ENCODE measurements around the gene APIP. TPM values are rescaled to one million over a fixed set of nuclear protein-coding genes. Genes with fewer than 3 reads are reported as not detected.

APIP gene
- total RNA-seq, 4 donors from 2014 or later, result 16.3 to 31.5 (median 23.2) TPM

DNA sequence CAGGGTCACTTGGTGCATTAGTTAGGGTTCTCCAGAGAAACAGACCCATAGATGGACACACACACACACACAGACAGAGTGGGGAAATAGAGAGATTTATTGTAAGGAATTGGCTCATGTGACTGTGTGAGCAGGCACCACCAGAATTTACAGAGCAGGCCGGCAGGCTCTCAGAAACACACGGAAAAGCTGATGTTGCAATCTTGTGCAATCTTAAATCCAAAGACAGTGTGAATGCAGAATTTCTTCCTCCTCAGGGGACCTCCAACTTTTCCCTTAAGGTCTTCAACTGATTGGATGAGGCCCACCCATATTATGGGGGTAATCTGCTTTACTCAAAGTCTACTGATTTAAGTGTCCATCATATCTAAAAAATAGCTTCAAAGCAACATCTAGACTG, 49.8 kb downstream of the APIP start:
- Histone ChIP-seq H3K9me3 (no peaks in the 10 kb centered on the region), H3K27me3 (no peaks in the 10 kb centered on the region), H3K27ac (no peak overlapping the region), H3K36me3 (no peaks in the 10 kb centered on the region), H3K4me3 (no peak overlapping the region), H3K4me1 (no peaks in the 10 kb centered on the region)
- WGBS, 2 donors, result 70 to 74% methylated on average over 2 of the region's 2 CpGs
- no peak for TF ChIP-seq POLR2A (IDR thresholded peaks at IDR 0.05)
- no peak for TF ChIP-seq EP300 (IDR thresholded peaks at IDR 0.05)
- TF ChIP-seq, protein P1, sequence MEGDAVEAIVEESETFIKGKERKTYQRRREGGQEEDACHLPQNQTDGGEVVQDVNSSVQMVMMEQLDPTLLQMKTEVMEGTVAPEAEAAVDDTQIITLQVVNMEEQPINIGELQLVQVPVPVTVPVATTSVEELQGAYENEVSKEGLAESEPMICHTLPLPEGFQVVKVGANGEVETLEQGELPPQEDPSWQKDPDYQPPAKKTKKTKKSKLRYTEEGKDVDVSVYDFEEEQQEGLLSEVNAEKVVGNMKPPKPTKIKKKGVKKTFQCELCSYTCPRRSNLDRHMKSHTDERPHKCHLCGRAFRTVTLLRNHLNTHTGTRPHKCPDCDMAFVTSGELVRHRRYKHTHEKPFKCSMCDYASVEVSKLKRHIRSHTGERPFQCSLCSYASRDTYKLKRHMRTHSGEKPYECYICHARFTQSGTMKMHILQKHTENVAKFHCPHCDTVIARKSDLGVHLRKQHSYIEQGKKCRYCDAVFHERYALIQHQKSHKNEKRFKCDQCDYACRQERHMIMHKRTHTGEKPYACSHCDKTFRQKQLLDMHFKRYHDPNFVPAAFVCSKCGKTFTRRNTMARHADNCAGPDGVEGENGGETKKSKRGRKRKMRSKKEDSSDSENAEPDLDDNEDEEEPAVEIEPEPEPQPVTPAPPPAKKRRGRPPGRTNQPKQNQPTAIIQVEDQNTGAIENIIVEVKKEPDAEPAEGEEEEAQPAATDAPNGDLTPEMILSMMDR (IDR thresholded peaks at IDR 0.05), result no peak
- no peak for DNase-seq (ENCODE audit: low spot score in 2 of 2)

DNA sequence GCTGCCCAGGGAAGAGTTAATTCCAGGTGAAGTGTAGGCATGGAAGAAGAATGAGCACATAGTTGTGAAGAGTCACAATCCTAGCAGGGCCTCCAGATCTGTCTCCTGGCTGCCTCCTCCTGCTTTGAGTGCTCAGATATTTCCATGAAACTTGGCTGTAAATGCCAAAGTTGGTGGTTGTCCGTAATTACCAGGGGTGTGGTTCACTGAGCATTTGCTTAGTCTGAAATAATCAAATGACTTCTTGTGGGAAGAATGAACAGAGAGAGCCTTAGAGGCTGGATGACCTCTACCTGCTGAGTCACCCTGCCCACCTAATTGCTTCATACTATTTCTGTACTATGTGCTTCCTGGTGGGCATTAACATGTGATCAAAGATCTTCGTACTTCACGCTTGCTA, 50.9 kb downstream of the APIP start:
- Histone ChIP-seq H3K4me1 (no peaks in the 10 kb centered on the region), H3K27ac (no peak overlapping the region), H3K27me3 (no peaks in the 10 kb centered on the region), H3K9me3 (no peaks in the 10 kb centered on the region), H3K36me3 (no peaks in the 10 kb centered on the region), H3K4me3 (no peak overlapping the region)
- TF ChIP-seq EP300 (IDR thresholded peaks at IDR 0.05) (no peak), POLR2A (IDR thresholded peaks at IDR 0.05) (no peak)
- TF ChIP-seq, protein P1 (IDR thresholded peaks at IDR 0.05), result no peak
- no peak for DNase-seq (ENCODE audit: low spot score in 2 of 2)
- WGBS, 2 donors, result 88 to 92% methylated on average over 3 of the region's 3 CpGs

DNA sequence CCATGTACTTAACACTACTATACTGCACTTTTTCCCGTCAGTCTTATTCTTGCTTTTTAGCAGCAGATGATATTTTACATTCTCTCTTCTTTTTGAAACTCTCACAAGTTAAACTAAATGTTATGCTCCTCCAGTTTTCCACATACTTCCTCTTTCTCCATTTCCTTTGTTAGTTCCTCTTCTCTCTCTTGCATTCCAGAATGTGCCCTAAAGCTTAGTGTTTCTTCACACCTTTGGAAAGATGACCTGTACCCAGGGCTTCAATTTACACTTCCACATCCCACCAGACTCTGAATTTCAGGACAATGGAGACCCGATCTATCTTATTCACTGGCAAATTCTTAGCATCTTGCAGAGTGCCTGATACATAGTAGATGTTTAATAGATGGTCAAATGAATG, 51.8 kb downstream of the APIP start:
- Histone ChIP-seq H3K36me3 (no peaks in the 10 kb centered on the region), H3K4me3 (no peak overlapping the region), H3K27ac (no peak overlapping the region), H3K27me3 (no peaks in the 10 kb centered on the region), H3K4me1 (no peaks in the 10 kb centered on the region), H3K9me3 (no peaks in the 10 kb centered on the region)
- WGBS, 2 donors, result 81 to 82% methylated on average over 2 of the region's 2 CpGs
- no peak for DNase-seq (ENCODE audit: low spot score in 2 of 2)
- TF ChIP-seq, protein P1 (IDR thresholded peaks at IDR 0.05), result no peak

DNA sequence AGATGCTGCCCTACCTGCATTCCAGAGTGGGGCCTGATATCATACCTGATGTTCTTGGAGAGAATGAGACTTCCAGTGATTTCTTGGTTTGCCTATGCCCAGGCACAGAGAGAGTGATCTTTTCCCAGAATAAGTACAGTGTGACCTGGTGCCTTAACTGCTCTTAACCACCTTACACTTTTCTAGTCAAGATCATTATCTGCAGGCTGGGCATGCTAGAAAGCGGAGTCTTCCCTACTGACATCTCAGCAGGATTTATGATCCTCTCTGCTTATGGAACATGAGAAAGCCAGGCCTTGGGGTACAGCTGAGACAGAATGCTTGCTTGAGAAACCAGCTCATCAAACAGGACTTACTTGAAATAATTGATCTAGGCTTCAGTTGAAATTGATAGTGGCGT, 53.1 kb downstream of the APIP start:
- Histone ChIP-seq H3K4me3 (no peak overlapping the region), H3K4me1 (no peaks in the 10 kb centered on the region), H3K27me3 (no peaks in the 10 kb centered on the region), H3K9me3 (no peaks in the 10 kb centered on the region), H3K27ac (no peak overlapping the region), H3K36me3 (no peaks in the 10 kb centered on the region)
- no peak for DNase-seq (ENCODE audit: low spot score in 2 of 2)
- 40 to 75% methylated on average over 2 of the region's 2 CpGs for WGBS, 2 donors
- TF ChIP-seq, protein P1 (IDR thresholded peaks at IDR 0.05), result no peak
- TF ChIP-seq EP300 (IDR thresholded peaks at IDR 0.05) (no peak), POLR2A (IDR thresholded peaks at IDR 0.05) (no peak)

DNA sequence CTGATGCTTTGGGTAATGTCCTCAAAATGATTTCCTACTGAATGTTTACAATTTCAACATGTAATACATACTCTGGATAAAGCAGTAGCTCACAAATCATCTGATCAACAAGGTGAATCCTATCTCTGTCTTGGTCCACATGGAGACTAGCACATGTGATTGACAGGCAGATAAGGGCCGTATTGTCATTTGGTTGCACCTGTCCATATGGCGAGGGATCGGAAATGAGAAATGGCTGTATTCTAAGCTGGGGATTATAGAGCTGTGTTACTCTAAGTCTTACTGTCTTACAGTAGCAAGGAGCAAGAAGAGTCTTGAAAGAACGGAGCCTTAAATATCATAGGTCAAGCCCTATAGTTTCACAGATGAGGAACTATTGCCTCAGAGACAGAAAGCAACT, 55.7 kb downstream of the APIP start:
- Histone ChIP-seq H3K36me3 (no peaks in the 10 kb centered on the region), H3K27me3 (no peaks in the 10 kb centered on the region), H3K4me1 (no peaks in the 10 kb centered on the region), H3K27ac (no peak overlapping the region), H3K9me3 (no peaks in the 10 kb centered on the region), H3K4me3 (no peak overlapping the region)
- TF ChIP-seq, protein P1 (IDR thresholded peaks at IDR 0.05), result no peak
- TF ChIP-seq EP300 (IDR thresholded peaks at IDR 0.05) (no peak), POLR2A (IDR thresholded peaks at IDR 0.05) (no peak)
- WGBS, 2 donors, result 83 to 91% methylated on average over 4 of the region's 4 CpGs
- DNase-seq (ENCODE audit: low spot score in 2 of 2), result no peak

All from tibial nerve (tissue), 4 donors.